ENCODE data around the gene SYNCRIP. TPM values are rescaled to one million over a fixed set of nuclear protein-coding genes. Genes with fewer than 3 reads are reported as not detected.

The SYNCRIP gene
- total RNA-seq, 1 experiment from 2014 or later, result 199 TPM

DNA sequence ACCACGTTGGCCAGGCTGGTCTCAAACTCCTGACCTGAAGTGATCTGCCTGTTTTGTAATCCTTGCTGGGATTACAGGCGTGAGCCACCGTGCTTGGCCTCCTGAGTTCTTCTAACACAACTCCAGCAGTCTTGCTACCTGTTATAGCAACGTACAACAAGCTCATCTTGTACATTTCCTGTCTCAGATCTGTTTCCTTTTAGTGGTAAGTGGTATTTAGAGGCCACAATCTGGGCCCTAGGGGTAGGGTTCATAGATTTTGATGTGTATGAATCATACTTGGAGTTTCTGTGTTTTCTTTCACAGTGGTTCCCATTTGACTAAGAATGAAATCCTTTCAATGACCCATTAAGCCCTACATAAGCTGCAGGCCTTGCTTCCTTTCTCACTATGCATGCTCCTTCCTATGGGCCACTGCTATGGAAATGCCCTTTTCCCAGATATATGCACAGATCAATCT is 27.1 kb upstream of the SYNCRIP start:
- Histone ChIP-seq H4K91ac (ENCODE audit: insufficient read length, low read depth, low read length) (no peak overlapping the region), H3K27ac (ENCODE audit: insufficient read length, low read depth, low read length) (peak overlapping the region; percentile 96), H2BK12ac (ENCODE audit: insufficient read length, low read depth, low read length) (no peak overlapping the region), H4K5ac (ENCODE audit: insufficient read length, low read depth, low read length) (no peak overlapping the region), H3K23ac (ENCODE audit: insufficient read length, low read depth, low read length) (no peak overlapping the region), H3K79me1 (ENCODE audit: insufficient read depth, low read depth, low read length, poor library complexity, severe bottlenecking) (no peaks in the 10 kb centered on the region), H3K18ac (ENCODE audit: insufficient read length, low read depth, low read length) (peak overlapping the region; percentile 88), H3K23me2 (ENCODE audit: insufficient read length, low read depth, low read length, poor library complexity, severe bottlenecking) (no peaks in the 10 kb centered on the region), H3K4me2 (ENCODE audit: insufficient read depth, insufficient read length, low read length) (peak overlapping the region; percentile 35), H3K9me3 (ENCODE audit: control insufficient read depth, low read depth, low read length) (no peaks in the 10 kb centered on the region), H3K4me1 (ENCODE audit: insufficient read depth, low read length) (peaks cover 2% of the 10 kb centered on the region; the same call in 1 of the 2 replicates), H2BK5ac (ENCODE audit: insufficient read length, low read length) (peak overlapping the region; percentile 86), H3T11ph (ENCODE audit: low read length) (no peak overlapping the region), H4K8ac (replicated peaks; ENCODE audit: insufficient read length, low read depth, low read length) (no peak overlapping the region), H2BK120ac (ENCODE audit: low read depth, low read length, poor library complexity, severe bottlenecking) (no peak overlapping the region), H2BK20ac (ENCODE audit: low read depth, low read length, poor library complexity, severe bottlenecking) (no peak overlapping the region), H3K56ac (ENCODE audit: insufficient read length, low read depth, low read length) (no peak overlapping the region), H3K14ac (ENCODE audit: insufficient read depth, low read length) (no peak overlapping the region), H3K79me2 (ENCODE audit: insufficient read depth, low read length) (no peaks in the 10 kb centered on the region), H3K4ac (ENCODE audit: low read depth, low read length) (no peak overlapping the region), H2AK5ac (ENCODE audit: insufficient read length, low read length) (no peak overlapping the region), H2AFZ (ENCODE audit: low read length) (no peak overlapping the region), H3K9ac (ENCODE audit: extremely low read depth, insufficient read length, low read length) (peak overlapping the region; percentile 38), H2BK15ac (ENCODE audit: low read depth, low read length) (no peak overlapping the region), H4K20me1 (ENCODE audit: control insufficient read depth, insufficient read depth, insufficient read length) (no peaks in the 10 kb centered on the region), H3K27me3 (ENCODE audit: insufficient read depth, low read length) (no peaks in the 10 kb centered on the region)
- Mint-ChIP-seq H3K36me3 (ENCODE audit: insufficient read depth in 1 of 3, low read depth in 3 of 3) (peaks cover 10 to 22% (median 19%) of the 10 kb centered on the region in 3 experiments; a peak in 6 of 7 replicates), H3K4me1 (peaks cover 27 to 28% of the 10 kb centered on the region in 2 experiments), H3K27ac (peak overlapping the region; percentile 87 to 94 (median 93)), H3K27me3 (ENCODE audit: low read depth) (no peaks in the 10 kb centered on the region), H3K9me3 (no peaks in the 10 kb centered on the region; a peak in 1 of 5 replicates), H3K4me3 (peak overlapping the region in 1 of 2 experiments; percentile 67; a peak in 4 of 5 replicates)
- peak; percentile 54 for DNase-seq
- TF ChIP-seq, protein P1, sequence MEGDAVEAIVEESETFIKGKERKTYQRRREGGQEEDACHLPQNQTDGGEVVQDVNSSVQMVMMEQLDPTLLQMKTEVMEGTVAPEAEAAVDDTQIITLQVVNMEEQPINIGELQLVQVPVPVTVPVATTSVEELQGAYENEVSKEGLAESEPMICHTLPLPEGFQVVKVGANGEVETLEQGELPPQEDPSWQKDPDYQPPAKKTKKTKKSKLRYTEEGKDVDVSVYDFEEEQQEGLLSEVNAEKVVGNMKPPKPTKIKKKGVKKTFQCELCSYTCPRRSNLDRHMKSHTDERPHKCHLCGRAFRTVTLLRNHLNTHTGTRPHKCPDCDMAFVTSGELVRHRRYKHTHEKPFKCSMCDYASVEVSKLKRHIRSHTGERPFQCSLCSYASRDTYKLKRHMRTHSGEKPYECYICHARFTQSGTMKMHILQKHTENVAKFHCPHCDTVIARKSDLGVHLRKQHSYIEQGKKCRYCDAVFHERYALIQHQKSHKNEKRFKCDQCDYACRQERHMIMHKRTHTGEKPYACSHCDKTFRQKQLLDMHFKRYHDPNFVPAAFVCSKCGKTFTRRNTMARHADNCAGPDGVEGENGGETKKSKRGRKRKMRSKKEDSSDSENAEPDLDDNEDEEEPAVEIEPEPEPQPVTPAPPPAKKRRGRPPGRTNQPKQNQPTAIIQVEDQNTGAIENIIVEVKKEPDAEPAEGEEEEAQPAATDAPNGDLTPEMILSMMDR (conservative IDR thresholded peaks at IDR 0.05), result no peak
- no CpG with 5 or more reads among the region's 4 CpGs for WGBS (ENCODE audit: extremely low coverage, insufficient read length, low lambda C conversion rate)

All from H9 (cell line).